ENCODE results near the gene ATP10B. TPM values are rescaled to one million over a fixed set of nuclear protein-coding genes. Genes with fewer than 3 reads are reported as not detected.

Gene ATP10B
- total RNA-seq, 3 donors from 2014 or later (not counting 1 experiment from before 2014, with no cell fraction given), result not detected

- 94% methylated on average over 4 of the region's 5 CpGs for WGBS (ENCODE audit: insufficient coverage)
- H3K36me3 ChIP-seq (ENCODE audit: control insufficient read depth, insufficient read depth, low read length), result no peaks in the 10 kb centered on the region
- H3K4me1 ChIP-seq (ENCODE audit: control insufficient read depth, insufficient read depth, low read length), result peaks cover 4% of the 10 kb centered on the region
- Mint-ChIP-seq H3K9me3 (no peaks in the 10 kb centered on the region), H3K27ac (no peak overlapping the region), H3K27me3 (ENCODE audit: low read depth in 2 of 2) (no peaks in the 10 kb centered on the region), H3K4me3 (no peak overlapping the region), H3K4me1 (no peaks in the 10 kb centered on the region), H3K36me3 (no peaks in the 10 kb centered on the region)
- H3K27me3 ChIP-seq (ENCODE audit: control insufficient read depth, insufficient read depth, low read length), result no peaks in the 10 kb centered on the region
- H3K4me3 ChIP-seq (ENCODE audit: low read length), result no peak overlapping the region
- intact Hi-C loops (cut with micrococcal nuclease), result no loop called here
- TF ChIP-seq CTCF (IDR thresholded peaks at IDR 0.05), result no peak
- no peak for DNase-seq
- H3K27ac ChIP-seq (ENCODE audit: low read length), result no peak overlapping the region
- H3K9me3 ChIP-seq (ENCODE audit: control insufficient read depth, insufficient read depth, low read length), result no peaks in the 10 kb centered on the region
- no peak for ATAC-seq
Observed at GRCh38 chr5:160703547-160704189, 148.3 kb downstream of the ATP10B start.

GRCh38 chr5:160702934-160703333, 149.1 kb downstream of the ATP10B start:
- no peak overlapping the region for H3K4me3 ChIP-seq (ENCODE audit: low read length)
- H3K9me3 ChIP-seq (ENCODE audit: control insufficient read depth, insufficient read depth, low read length), result no peaks in the 10 kb centered on the region
- Mint-ChIP-seq H3K4me1 (no peaks in the 10 kb centered on the region), H3K36me3 (no peaks in the 10 kb centered on the region), H3K27me3 (ENCODE audit: low read depth in 2 of 2) (no peaks in the 10 kb centered on the region), H3K4me3 (no peak overlapping the region), H3K9me3 (no peaks in the 10 kb centered on the region), H3K27ac (no peak overlapping the region)
- no CpG with 5 or more reads among the region's 3 CpGs for WGBS (ENCODE audit: insufficient coverage)
- H3K36me3 ChIP-seq (ENCODE audit: control insufficient read depth, insufficient read depth, low read length), result no peaks in the 10 kb centered on the region
- intact Hi-C loops (cut with micrococcal nuclease), result no loop called here
- peaks cover 4% of the 10 kb centered on the region for H3K4me1 ChIP-seq (ENCODE audit: control insufficient read depth, insufficient read depth, low read length)
- no peak for DNase-seq
- H3K27me3 ChIP-seq (ENCODE audit: control insufficient read depth, insufficient read depth, low read length), result no peaks in the 10 kb centered on the region
- no peak for ATAC-seq
- TF ChIP-seq CTCF (IDR thresholded peaks at IDR 0.05), result no peak
- H3K27ac ChIP-seq (ENCODE audit: low read length), result no peak overlapping the region

- peaks cover 4% of the 10 kb centered on the region for H3K4me1 ChIP-seq (ENCODE audit: control insufficient read depth, insufficient read depth, low read length)
- Mint-ChIP-seq H3K4me1 (no peaks in the 10 kb centered on the region), H3K4me3 (no peak overlapping the region), H3K9me3 (no peaks in the 10 kb centered on the region), H3K27me3 (ENCODE audit: low read depth in 2 of 2) (no peaks in the 10 kb centered on the region), H3K36me3 (no peaks in the 10 kb centered on the region), H3K27ac (no peak overlapping the region)
- no peak overlapping the region for H3K27ac ChIP-seq (ENCODE audit: low read length)
- WGBS (ENCODE audit: insufficient coverage), result 93% methylated on average over 2 of the region's 2 CpGs
- no peak for DNase-seq
- no peak for TF ChIP-seq CTCF (IDR thresholded peaks at IDR 0.05)
- intact Hi-C loops (cut with micrococcal nuclease), result no loop called here
- H3K27me3 ChIP-seq (ENCODE audit: control insufficient read depth, insufficient read depth, low read length), result no peaks in the 10 kb centered on the region
- H3K36me3 ChIP-seq (ENCODE audit: control insufficient read depth, insufficient read depth, low read length), result no peaks in the 10 kb centered on the region
- no peaks in the 10 kb centered on the region for H3K9me3 ChIP-seq (ENCODE audit: control insufficient read depth, insufficient read depth, low read length)
- no peak for ATAC-seq
- no peak overlapping the region for H3K4me3 ChIP-seq (ENCODE audit: low read length)
Observed at GRCh38 chr5:160702311-160702803, 149.7 kb downstream of the ATP10B start.

- no peak for DNase-seq
- H3K36me3 ChIP-seq (ENCODE audit: control insufficient read depth, insufficient read depth, low read length), result no peaks in the 10 kb centered on the region
- no peaks in the 10 kb centered on the region for H3K36me3 Mint-ChIP-seq
Observed at GRCh38 chr5:160701403-160701802, 150.6 kb downstream of the ATP10B start.

More at GRCh38 chr5:160701403-160701802, 150.6 kb downstream of the ATP10B start:
- no peaks in the 10 kb centered on the region for H3K9me3 ChIP-seq (ENCODE audit: control insufficient read depth, insufficient read depth, low read length)
- intact Hi-C loops (cut with micrococcal nuclease), result no loop called here
- Mint-ChIP-seq H3K4me1 (no peaks in the 10 kb centered on the region), H3K9me3 (no peaks in the 10 kb centered on the region), H3K27me3 (ENCODE audit: low read depth in 2 of 2) (no peaks in the 10 kb centered on the region), H3K27ac (no peak overlapping the region), H3K4me3 (no peak overlapping the region)
- no peak overlapping the region for H3K4me3 ChIP-seq (ENCODE audit: low read length)
- H3K27ac ChIP-seq (ENCODE audit: low read length), result no peak overlapping the region
- no peak for ATAC-seq
- peaks cover 4% of the 10 kb centered on the region for H3K4me1 ChIP-seq (ENCODE audit: control insufficient read depth, insufficient read depth, low read length)
- TF ChIP-seq CTCF (IDR thresholded peaks at IDR 0.05), result no peak
- no peaks in the 10 kb centered on the region for H3K27me3 ChIP-seq (ENCODE audit: control insufficient read depth, insufficient read depth, low read length)

Data from natural killer cell (primary cell).